Skeletal muscle cell (primary cell): ENCODE measurements around the gene TBP.
A peak's percentile ranks its signal among the peaks of the same experiment; 100 is the strongest.

Source experiments
- DNase-seq: peaks from one replicate; pipeline ENCODE4 v3.0.0-alpha.2; 2010; ENCODE audit warnings: low read depth
- H3K4me3 ChIP-seq: 2 replicates; pipeline ENCODE4 v1.5.1; 2011; ENCODE audit warnings: low read depth, mild to moderate bottlenecking, control low read depth, low read length, moderate library complexity

TBP gene

GRCh38 chr6:170532867-170533488 is 21.2 kb upstream of the TBP start:
- no peak overlapping the region for H3K4me3 ChIP-seq
- DNase-seq = no peak

- no peak for DNase-seq
- no peak overlapping the region for H3K4me3 ChIP-seq
These were observed 20.4 kb upstream of the TBP start for GRCh38 chr6:170533792-170534191.

- H3K4me3 ChIP-seq = no peak overlapping the region
- no peak for DNase-seq
These were observed 19.2 kb upstream of the TBP start for GRCh38 chr6:170535004-170535403.

- no peak for DNase-seq
- H3K4me3 ChIP-seq = no peak overlapping the region
These were observed 17.5 kb upstream of the TBP start for GRCh38 chr6:170536671-170537070.

GRCh38 chr6:170537329-170537728 is 16.8 kb upstream of the TBP start:
- DNase-seq = no peak

GRCh38 chr6:170542031-170542719 is 12.0 kb upstream of the TBP start:
- no peak overlapping the region for H3K4me3 ChIP-seq
- DNase-seq = no peak

More at GRCh38 chr6:170537329-170537728, 16.8 kb upstream of the TBP start:
- H3K4me3 ChIP-seq = no peak overlapping the region

GRCh38 chr6:170545405-170545804 is 8.8 kb upstream of the TBP start:
- no peak for DNase-seq
- no peak overlapping the region for H3K4me3 ChIP-seq

GRCh38 chr6:170552765-170553533 is 1.2 kb upstream of the TBP start, which contains the start of gene PSMB1:
Gene PSMB1 (minus strand): TSS chr6:170553307. CDS start chr6:170553242, 65 bp downstream.
- DNase-seq = peak; percentile 84
- H3K4me3 ChIP-seq = peak within 1 kb of the TSS; percentile 98

- DNase-seq = no peak
- H3K4me3 ChIP-seq = peak overlapping the region; percentile 98
These were observed 596 bp upstream of the TBP start for GRCh38 chr6:170553534-170554012.

GRCh38 chr6:170554796-170555137 is 598 bp downstream of the TBP start:
- H3K4me3 ChIP-seq = peak overlapping the region; percentile 98

GRCh38 chr6:170555305-170555704 is 1.1 kb downstream of the TBP start:
- peak overlapping the region; percentile 98 for H3K4me3 ChIP-seq
- no peak for DNase-seq

More at GRCh38 chr6:170554796-170555137, 598 bp downstream of the TBP start:
- DNase-seq = no peak

GRCh38 chr6:170561555-170561954 is 7.4 kb downstream of the TBP start:
- H3K4me3 ChIP-seq = no peak overlapping the region
- no peak for DNase-seq

GRCh38 chr6:170564936-170565530 is 10.9 kb downstream of the TBP start:
- H3K4me3 ChIP-seq = no peak overlapping the region
- no peak for DNase-seq

- no peak overlapping the region for H3K4me3 ChIP-seq
These were observed 18.7 kb downstream of the TBP start for GRCh38 chr6:170572704-170573466.

GRCh38 chr6:170575250-170575649 is 21.1 kb downstream of the TBP start:
- no peak for DNase-seq
- H3K4me3 ChIP-seq = no peak overlapping the region

More at GRCh38 chr6:170572704-170573466, 18.7 kb downstream of the TBP start:
- DNase-seq = no peak

- no peak for DNase-seq
- no peak overlapping the region for H3K4me3 ChIP-seq
These were observed 24.7 kb downstream of the TBP start for GRCh38 chr6:170578909-170579308.

GRCh38 chr6:170583756-170584180 is 29.6 kb downstream of the TBP start:
- H3K4me3 ChIP-seq = peak overlapping the region; percentile 70
- no peak for DNase-seq

- DNase-seq = peak; percentile 73
- peak within 1 kb of the TSS; percentile 70 for H3K4me3 ChIP-seq
These were observed 30.2 kb downstream of the TBP start, which contains the start of gene PDCD2 for GRCh38 chr6:170584181-170584953. Gene PDCD2 (minus strand): TSS chr6:170584637. CDS start chr6:170584581, 56 bp downstream.
